SK-MEL-5 (cell line): Measurements from ENCODE around the gene INHBC. TPM values are rescaled to one million over a fixed set of nuclear protein-coding genes. Genes with fewer than 3 reads are reported as not detected.
"Not testable (repeated sequence)": the region's sequence is repeated elsewhere in the genome, so short reads cannot be mapped to it uniquely, and the experiment has no call there.

Experiments used
- DNase-seq: peaks from one replicate; pipeline ENCODE4 v3.0.0-alpha.2; 2016; ENCODE audit warnings: low read depth, low spot score
- in situ Hi-C: cut with HindIII; loops from 2 replicates; pipeline ENCODE4 v1.10.0; 2016; ENCODE audit warnings: low sequenced_read_pairs, high pct_unique_total_duplicates, low pct_unique_long_range_greater_than_20kb
- polyA plus RNA-seq, 2 experiments: library from polyadenylated mRNA; depleted of rRNA; stranded (reverse); fragments of >200 nt; gene quantifications; 2 replicates each; pipeline ENCODE4 v1.2.3, GENCODE V29; 2015
- total RNA-seq: library from RNA; depleted of rRNA; stranded (reverse); fragments of >200 nt; shearing (Covaris generic); gene quantifications from 2 replicates; pipeline ENCODE4 v1.2.3, GENCODE V29; 2014; rRNA removed

INHBC gene, protein sequence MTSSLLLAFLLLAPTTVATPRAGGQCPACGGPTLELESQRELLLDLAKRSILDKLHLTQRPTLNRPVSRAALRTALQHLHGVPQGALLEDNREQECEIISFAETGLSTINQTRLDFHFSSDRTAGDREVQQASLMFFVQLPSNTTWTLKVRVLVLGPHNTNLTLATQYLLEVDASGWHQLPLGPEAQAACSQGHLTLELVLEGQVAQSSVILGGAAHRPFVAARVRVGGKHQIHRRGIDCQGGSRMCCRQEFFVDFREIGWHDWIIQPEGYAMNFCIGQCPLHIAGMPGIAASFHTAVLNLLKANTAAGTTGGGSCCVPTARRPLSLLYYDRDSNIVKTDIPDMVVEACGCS
- total RNA-seq, result not detected in 2 replicates
- not detected in 2 replicates for polyA plus RNA-seq (2015; cell fraction: cytosol; rRNA removed)
- polyA plus RNA-seq (2015; cell fraction: nucleus; rRNA removed), result not detected in 2 replicates

DNA sequence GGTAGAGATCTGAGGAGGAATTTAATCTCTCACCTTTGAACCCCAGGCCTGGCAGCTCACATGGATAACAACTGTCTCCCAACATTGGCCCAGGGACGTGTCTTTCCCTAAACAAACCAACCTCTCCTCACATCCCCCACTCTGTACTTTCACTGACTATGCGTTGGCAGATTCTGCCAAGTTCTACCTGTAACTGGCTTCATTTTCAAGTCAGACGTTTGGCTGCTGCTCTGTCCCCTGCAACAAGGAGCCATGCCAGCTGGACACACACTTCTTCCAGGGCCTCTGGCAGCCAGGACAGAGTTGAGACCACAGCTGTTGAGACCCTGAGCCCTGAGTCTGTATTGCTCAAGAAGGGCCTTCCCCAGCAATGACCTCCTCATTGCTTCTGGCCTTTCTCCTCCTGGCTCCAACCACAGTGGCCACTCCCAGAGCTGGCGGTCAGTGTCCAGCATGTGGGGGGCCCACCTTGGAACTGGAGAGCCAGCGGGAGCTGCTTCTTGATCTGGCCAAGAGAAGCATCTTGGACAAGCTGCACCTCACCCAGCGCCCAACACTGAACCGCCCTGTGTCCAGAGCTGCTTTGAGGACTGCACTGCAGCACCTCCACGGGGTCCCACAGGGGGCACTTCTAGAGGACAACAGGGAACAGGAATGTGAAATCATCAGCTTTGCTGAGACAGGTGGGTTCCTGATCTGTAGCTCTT lies at the start of gene INHBC:
TSS of gene INHBC (plus strand) at position 268 of the 707 bp plus-strand sequence. CDS start at position 371, 103 bp downstream.
- in situ Hi-C loops, result no loop called here
- DNase-seq, result no peak

DNA sequence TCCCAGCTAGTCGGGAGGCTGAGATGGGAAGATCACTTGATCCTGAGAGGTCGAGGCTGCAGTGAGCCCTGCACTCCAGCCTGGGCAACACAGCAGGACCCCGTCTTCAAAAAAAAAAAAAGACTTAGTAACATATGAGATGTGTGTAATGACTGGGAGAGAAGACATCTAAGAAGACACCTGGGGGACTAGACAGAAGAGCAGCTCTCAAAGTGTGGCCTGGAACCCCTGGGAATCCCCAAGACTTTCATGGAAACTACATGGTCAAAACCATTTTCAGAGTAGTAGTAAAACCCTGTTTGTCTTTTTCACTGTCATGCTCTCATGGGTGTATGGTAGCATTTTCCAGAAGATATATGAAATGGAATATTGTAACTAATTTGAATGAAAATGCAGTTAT lies 49.0 kb upstream of the INHBC start:
- in situ Hi-C loops, result no loop called here
- no peak for DNase-seq

DNA sequence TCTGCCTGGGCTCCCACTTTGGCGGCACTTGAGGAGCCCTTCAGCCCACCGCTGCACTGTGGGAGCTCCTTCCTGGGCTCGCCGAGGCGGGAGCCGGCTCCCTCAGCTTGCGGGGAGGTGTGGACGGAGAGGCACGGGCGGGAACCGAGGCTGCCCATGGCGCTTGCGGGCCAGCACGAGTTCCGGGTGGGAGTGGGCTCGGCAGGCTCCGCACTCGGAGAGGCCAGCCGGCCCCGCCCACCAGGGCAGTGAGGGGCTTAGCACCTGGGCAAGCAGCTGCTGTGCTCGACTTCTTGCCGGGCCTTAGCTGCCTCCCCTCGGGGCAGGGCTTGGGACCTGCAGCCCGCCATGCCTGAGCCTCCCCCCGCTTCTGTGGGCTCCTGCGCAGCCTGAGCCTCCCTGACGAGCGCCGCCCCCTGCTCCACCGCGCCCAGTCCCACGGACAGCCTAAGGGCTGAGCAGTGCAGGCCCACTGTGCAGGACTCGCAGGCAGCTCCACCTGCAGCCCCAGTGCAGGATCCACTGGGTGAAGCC lies 48.3 kb upstream of the INHBC start:
- no peak for DNase-seq
- in situ Hi-C loops, result no loop called here

DNA sequence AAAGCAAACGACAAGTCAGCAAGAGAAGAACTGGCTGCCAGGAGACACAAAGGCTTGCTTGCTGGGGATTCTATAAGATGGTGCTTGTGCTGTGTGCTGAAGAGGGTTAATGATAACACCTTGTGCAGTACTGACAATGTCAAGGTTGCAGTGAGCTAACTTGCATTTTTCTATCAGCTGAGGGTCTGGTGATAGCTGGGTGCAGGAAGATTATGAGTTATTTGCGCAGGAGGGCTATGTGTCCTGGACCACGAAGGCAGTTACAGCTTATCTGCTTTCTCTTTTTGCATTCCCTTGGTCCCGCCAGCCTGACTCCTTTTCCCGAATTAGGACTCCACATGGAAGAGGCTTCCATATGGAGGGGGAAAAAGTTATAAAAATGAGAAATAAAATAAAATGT lies 46.2 kb upstream of the INHBC start:
- in situ Hi-C loops, result no loop called here
- DNase-seq, result no peak

DNA sequence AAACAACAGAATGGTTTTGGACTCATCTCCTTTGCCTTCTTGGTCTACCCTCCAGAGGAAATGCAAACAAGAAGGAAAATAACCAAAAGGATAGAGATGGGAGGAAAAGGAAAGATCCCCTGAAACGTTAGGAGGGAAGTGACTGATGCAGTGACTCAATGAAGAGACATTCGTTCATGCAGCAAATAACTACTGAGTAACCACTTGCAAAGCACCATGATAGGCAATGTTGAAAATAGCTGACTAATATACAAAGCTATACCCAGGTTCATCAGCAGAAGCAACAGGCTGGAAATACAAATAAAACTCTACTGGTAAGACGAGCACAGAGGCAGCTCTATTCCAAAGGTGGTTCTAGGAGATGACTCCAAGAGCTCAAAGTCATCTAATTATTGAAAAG lies 45.6 kb upstream of the INHBC start:
- in situ Hi-C loops, result no loop called here
- DNase-seq, result no peak

DNA sequence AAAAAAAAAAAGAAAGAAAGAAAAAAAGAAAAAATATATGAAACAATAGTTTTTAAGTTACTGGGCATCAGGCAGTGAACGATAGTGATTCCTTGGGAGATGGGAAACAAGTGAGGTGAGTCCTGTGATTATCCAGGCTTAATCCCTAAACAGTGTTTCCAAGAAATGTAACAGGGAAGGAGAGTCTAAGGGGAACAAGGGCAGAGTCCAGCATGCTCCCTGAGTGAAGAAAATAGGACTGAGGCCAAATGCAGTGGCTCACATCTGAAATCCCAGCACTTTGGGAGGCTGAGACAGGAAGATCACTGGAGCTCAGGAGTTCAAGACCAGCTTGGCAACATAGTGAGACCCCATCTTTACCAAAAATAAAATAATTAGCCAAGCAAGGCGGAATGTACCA lies 44.4 kb upstream of the INHBC start:
- in situ Hi-C loops, result no loop called here
- no peak for DNase-seq

DNA sequence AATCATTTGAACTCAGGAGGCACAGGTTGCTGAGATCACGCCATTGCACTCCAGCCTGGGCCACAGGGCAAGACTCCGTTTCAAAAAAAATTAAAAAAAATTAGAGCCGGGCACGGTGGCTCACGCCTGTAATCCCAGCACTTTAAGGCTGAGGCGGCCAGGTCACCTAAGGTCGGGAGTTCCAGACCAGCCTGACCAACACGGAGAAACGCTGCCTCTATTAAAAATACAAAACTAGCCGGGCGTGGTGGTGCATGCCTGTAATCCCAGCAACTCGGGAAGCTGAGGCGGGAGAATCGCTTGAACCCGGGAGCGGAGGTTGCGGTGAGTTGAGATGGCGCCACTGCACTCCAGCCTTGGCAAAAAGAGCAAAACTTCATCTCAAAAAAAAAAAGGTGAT lies 39.5 kb upstream of the INHBC start:
- DNase-seq, result no peak
- in situ Hi-C loops, result no loop called here

DNA sequence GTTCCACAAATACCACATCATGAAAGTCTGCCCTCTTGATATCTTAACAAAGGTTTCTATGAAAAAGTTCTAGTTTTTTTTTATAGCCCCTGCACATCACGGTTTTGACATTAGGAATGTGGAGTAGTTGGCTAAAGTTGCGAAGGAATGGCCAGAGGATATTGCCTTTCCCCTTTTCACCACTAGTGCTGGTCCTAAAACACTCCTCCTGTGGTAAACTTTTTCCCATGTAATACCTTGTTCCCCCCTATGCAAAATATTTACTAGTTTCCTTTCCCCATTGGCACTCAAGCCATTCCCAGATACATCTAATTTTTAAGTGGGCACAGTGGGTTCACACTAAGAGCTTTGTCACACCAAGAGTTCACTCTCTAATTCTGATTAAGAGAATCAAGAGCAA lies 37.1 kb upstream of the INHBC start:
- no peak for DNase-seq
- in situ Hi-C loops, result no loop called here

DNA sequence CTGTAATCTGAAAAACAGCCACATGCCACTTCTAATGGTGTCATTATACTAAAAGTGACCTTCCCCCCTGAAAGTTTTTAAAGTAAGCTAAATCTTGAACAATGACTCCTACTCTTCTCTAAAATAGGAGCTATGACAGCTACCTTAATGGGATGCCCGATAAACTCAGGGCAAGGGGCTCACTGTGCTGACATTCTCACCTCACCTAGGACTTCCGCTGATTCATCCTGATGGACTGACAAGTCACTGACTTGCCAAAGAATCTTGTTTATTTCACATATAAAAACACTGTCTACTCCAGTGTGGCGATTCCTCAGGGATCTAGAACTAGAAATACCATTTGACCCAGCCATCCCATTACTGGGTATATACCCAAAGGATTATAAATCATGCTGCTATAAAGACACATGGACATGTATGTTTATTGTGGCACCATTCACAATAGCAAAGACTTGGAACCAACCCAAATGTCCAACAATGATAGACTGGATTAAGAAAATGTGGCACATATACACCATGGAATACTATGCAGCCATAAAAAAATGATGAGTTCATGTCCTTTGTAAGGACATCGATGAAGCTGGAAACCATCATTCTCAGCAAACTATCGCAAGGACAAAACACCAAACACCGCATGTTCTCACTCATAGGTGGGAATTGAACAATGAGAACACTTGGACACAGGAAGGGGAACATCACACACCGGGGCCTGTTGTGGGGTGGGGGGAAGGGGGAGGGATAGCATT lies 34.7 kb upstream of the INHBC start:
- not testable (repeated sequence) for DNase-seq

DNA sequence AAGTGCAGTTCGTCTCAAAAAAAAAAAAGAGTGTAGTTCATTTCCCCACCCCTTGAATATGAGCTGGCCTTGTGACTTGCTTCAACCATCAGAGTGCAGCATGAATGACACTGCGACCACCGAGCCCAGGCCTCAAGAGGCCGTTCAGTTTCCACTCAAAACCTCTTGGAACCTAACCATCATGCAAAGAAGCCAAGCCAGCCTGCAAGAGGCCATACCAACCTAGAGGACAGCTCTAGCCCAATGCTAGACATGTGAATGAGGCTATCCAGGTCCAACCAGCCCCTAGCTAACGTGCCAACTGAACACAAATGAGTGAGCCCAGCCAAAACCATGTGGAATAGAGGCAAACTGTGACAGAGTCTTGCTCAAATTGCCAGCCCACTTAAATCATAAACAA lies 33.4 kb upstream of the INHBC start:
- DNase-seq, result peak; percentile 9
- in situ Hi-C loops, result no loop called here

More for the DNA sequence above, 34.7 kb upstream of the INHBC start:
- in situ Hi-C loops, result not testable (repeated sequence)

DNA sequence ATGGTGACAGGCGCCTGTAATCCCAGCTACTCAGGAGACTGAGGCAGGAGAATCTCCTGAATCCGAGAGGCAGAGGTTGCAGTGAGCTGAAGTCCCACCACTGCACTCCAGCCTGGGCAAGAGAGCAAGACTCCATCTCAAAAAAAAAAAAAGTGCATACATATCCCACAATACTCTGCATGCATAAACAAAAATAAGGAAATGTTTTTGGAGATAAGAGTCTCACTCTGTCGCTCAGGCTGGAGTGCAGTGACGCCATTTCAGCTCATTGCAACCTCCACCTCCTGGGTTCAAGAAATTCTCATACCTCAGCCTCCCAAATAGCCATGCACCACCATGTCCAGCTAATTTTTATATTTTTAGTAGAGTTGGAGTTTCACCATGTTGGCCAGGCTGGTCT lies 32.4 kb upstream of the INHBC start:
- in situ Hi-C loops, DNase-seq: not testable (repeated sequence)

DNA sequence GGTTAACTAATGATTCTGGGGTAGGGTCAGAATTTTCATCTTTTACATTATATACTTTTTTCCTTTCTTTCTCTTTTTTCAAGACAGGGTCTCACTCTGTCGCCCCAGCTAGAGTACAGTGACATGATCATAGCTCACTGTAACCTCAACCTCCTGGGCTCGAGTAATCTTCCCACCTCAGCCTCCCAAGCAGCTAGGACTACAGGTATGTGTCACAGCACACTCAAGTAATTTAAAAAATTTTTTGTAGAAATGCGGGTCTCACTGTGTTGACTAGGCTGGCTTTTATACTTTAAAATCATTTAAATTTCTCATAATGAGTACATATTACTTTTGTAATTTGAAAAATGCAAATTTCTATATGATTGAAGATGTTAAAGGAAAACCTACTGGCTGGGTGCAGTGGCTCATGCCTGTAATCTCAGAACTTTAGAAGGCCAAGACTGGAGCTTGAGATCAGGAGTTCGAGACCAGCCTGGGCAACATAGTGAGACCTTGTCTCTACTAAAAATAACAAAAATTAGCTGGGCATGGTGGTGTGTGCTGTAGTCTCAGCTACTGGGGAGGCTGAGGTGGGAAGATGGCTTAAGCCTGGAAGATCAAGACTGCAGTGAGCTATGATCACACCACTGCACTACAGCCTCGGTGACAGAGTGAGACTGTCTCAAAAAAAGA lies 29.5 kb upstream of the INHBC start:
- in situ Hi-C loops, result no loop called here
- no peak for DNase-seq

DNA sequence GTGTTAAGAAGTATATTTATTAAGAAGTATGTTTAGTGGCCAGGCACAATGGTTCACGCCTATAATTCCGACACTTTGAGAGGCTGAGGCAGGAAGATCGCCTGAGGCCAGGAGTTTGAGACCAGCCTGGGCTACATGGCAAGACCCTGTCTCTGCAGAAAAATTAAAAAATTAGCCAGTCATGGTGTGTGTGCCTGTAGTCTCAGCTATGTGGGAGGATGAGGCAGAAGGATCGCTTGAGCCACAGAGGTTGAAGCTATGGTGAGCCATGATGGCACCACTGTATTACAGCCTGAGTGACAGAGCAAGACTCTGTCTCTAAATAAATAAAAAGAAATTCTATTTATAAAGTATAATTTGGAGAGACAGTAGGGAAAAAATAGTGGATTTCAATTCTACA lies 24.1 kb upstream of the INHBC start:
- in situ Hi-C loops, result no loop called here
- no peak for DNase-seq

DNA sequence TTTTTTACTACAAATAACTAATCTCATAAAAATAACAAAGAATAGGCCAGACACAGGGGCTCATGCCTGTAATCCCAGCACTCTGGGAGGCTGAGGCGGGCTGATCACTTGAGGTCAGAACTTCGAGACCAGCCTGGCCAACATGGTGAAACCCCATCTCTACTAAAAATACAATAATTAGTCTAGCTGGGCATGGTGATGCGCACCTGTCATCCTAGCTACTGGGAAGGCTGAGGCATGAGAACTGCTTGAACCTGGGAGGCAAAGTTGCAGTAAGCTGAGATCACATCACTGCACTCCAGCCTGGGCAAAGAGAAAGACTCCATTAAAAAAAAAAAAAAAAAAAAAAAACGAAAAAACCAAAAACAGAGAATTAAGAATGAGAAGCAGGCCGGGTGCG lies 20.4 kb upstream of the INHBC start:
- in situ Hi-C loops, DNase-seq: not testable (repeated sequence)

DNA sequence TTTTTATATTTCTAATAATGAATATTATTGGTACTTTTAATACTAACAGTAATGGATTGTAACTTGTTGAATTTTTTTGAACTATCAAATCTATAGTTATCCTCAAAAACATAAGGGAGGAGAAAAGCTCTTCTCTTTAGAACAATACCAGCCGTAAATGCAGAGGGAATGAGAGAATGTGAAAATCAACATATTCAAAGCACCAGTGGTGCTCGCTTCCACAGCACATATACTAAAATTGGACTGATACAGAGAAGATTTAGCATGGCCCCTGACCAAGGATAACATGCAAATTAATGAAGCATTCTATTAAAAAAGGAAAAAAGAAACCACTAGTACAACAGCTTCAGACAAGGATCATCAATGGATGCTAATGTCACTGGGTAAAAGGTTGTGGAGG lies 19.5 kb upstream of the INHBC start:
- in situ Hi-C loops, result no loop called here
- DNase-seq, result no peak

DNA sequence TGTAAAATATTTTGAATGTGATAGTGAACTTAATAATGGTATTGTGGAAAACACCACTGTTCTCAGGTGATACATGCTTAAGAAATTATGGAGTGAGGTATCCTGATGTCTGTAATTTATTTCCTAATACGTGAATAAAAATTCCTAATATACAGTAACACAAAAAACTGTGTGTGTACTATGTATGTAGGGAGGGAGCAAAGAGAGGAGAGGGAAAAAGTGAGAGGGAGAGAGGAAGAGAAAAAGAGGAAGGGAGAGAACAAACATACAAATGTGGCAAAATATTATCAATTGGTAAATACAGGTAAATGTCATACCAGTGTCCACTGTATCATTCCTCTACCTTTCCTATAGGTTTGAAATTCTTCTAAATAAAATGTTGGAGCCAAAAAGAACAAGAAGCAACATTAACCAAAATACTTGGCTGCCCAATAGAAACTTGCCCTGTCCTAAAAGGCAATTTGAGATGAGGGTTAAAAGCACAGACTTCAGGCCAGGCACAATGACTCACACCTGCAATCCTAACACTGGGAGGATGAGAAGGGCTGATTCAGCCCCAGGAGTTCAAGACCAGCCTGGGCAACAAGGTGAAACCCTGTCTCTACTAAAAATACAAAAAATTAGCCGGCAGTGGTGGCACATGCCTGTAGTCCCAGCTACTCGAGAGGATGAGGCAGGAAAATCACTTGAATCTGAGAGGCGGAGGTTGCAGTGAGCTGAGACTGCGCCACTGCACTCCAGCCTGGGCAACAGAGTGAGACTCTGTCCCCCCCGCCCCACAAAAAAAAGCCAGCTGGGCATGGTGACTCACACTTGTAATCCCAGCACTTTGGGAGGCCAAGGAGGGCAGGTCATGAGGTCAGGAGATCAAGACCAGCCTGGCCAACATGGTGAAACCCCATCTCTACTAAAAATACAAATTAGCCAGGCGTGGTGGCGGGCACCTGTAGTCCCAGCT lies 18.3 kb upstream of the INHBC start:
- in situ Hi-C loops, result no loop called here
- DNase-seq, result no peak

DNA sequence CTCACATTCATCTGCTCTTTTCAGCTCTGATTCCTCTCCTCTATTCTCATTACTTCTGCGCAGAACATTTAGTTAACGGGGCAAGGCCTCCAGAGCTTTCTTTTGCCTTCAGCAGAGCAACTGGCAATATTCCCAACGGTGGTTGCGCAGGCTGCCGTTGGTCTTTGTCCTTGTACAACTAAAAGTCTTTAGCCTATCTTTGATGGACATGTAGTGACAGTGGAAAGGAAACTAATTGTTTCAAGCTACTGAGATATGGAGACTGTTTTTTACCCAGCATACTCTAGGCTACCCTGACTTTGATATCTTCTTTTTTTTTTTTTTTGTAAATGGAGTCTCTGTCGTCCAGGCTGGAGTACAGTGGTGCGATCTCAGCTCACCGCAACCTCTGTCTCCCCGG lies 16.3 kb upstream of the INHBC start:
- DNase-seq, result no peak
- in situ Hi-C loops, result no loop called here
